ENCODE results near the gene AGAP1.
"Not testable (repeated sequence)": the region's sequence is repeated elsewhere in the genome, so short reads cannot be mapped to it uniquely, and the experiment has no call there.

Gene AGAP1

DNA sequence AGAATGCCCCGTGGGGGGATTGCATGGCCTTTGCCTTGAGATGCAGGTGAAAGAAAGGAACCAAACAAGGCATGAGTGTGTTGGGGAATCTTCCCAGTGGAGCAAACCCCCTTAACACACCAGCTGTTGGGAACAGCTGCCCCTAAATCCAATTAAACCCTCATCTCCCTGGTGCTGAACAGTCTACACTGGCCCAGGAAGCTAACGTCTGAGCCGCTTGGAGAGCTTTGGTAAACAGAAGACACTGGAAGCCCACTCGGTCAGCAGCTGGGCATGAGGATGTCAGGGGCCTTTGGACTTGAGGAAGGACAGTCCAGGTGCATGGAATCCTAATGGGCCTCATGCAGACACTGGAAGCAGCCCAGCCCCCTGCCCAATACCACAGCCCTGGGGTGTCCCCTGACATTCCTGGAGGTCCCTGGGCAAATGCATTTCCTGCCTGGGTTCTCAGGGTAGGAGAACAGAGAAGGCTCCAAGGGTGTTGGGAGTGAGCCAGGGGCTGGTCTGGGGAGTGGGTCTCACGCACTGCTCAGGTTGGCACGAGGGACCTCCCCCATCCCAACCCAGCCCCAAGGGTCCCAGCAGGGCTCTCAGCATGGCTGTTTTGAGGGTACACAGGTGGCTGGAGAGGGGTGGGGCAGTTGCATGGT is 636.6 kb downstream of the AGAP1 start:
- peaks cover 29% of the 10 kb centered on the region for H3K4me1 ChIP-seq (ENCODE audit: control insufficient read depth, insufficient read depth, low read length)
- H3K9me3 ChIP-seq (ENCODE audit: control insufficient read depth, insufficient read depth, low read depth, low read length): no peaks in the 10 kb centered on the region
- no peak overlapping the region for H3K27ac ChIP-seq (ENCODE audit: low read depth, low read length)
- no peaks in the 10 kb centered on the region for H3K27me3 ChIP-seq (ENCODE audit: control insufficient read depth, insufficient read depth, low read length)
- no peaks in the 10 kb centered on the region for H3K36me3 ChIP-seq (ENCODE audit: control insufficient read depth, insufficient read depth, low read length)
- no peak overlapping the region for H3K9ac ChIP-seq (ENCODE audit: low read length)
- H3K4me3 ChIP-seq (ENCODE audit: low read depth, low read length): no peak overlapping the region

DNA sequence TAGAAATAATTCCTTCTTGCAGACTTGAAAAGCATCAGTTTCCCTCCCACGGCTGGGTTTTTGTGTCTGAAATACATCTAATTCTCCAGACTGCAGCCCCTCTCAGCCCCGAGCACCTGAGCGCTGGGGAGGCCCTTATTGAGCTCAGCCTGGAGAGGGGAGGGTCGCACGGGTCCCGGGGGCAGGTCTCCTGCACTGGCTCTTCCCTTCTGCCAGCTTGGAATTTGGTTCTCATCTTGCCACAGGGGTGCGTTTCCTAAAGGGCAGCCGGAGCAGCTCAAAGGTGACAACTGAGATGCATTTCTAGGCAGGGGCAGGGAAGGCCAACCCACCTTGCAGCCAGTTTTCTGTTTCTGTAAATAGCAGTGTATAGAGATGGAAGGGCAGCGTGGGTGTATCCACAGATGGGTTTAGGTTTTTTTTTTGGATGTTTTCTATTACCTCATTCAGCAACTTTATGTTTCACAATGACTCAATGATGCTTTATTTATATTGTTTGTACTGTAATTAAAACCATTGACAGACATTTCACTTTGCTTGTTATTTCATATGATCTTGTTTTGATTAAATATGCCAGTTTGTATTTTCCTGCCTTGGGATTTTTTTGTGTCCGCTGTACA is 637.3 kb downstream of the AGAP1 start:
- peaks cover 29% of the 10 kb centered on the region for H3K4me1 ChIP-seq (ENCODE audit: control insufficient read depth, insufficient read depth, low read length)
- no peaks in the 10 kb centered on the region for H3K27me3 ChIP-seq (ENCODE audit: control insufficient read depth, insufficient read depth, low read length)
- H3K9me3 ChIP-seq (ENCODE audit: control insufficient read depth, insufficient read depth, low read depth, low read length): no peaks in the 10 kb centered on the region
- no peak overlapping the region for H3K9ac ChIP-seq (ENCODE audit: low read length)
- H3K36me3 ChIP-seq (ENCODE audit: control insufficient read depth, insufficient read depth, low read length): no peaks in the 10 kb centered on the region
- H3K27ac ChIP-seq (ENCODE audit: low read depth, low read length): no peak overlapping the region
- H3K4me3 ChIP-seq (ENCODE audit: low read depth, low read length): no peak overlapping the region

DNA sequence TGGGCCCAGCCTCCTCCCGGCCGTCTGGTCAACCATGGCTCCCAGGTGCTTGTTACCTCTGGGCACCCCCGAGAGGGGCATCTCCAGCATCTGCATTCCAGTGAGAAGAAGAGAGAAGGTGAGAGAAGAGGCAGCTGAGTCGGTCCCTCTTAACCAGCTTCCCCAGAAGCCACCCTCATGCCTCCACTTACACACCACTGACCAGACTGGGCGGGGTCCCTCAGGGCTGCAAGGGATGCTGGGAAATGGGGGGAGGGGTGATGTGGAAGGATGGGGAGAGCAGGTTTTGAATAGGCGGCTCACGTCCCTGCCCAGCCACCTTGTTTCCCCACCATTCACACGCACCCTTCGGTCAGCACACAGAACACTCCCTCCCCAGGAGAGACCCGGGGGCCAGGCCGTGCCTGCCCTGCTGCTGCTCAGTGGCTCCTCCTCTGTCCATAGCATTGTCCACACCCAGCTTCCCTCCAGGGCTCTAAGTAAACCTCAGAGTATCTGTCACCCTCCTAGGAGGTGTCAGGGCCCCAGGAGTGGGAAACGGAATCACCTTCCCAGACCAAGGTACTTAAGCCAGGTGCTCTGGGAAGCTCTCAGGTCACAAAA is 639.7 kb downstream of the AGAP1 start:
- Histone ChIP-seq H3K4me1 (ENCODE audit: control insufficient read depth, insufficient read depth, low read length) (peaks cover 13% of the 10 kb centered on the region), H3K9me3 (ENCODE audit: control insufficient read depth, insufficient read depth, low read depth, low read length) (no peaks in the 10 kb centered on the region), H3K9ac (ENCODE audit: low read length) (no peak overlapping the region), H3K4me3 (ENCODE audit: low read depth, low read length) (no peak overlapping the region), H3K36me3 (ENCODE audit: control insufficient read depth, insufficient read depth, low read length) (no peaks in the 10 kb centered on the region), H3K27ac (ENCODE audit: low read depth, low read length) (no peak overlapping the region), H3K27me3 (ENCODE audit: control insufficient read depth, insufficient read depth, low read length) (no peaks in the 10 kb centered on the region)

DNA sequence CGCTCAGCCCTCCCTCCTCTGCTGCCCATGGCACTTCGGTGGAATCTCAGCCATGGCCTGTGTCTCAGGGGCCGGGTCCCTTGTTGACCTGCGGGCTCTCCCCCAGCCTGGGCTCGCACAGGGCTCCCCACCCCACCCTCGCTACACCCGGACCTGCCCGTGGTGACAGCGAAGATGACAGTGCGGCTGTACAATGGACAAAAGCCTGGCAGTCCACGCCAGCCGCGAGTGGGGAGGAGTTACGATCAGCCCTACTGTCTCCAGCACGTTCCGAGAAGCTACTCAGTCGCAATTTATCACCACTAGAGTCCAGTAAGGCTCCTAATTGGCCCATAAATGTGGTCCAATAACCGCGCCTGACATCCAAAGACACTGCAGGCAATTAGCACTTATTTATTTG is 642.7 kb downstream of the AGAP1 start:
- Histone ChIP-seq H3K27me3 (ENCODE audit: control insufficient read depth, insufficient read depth, low read length) (no peaks in the 10 kb centered on the region), H3K36me3 (ENCODE audit: control insufficient read depth, insufficient read depth, low read length) (no peaks in the 10 kb centered on the region), H3K27ac (ENCODE audit: low read depth, low read length) (no peak overlapping the region), H3K9ac (ENCODE audit: low read length) (no peak overlapping the region), H3K4me3 (ENCODE audit: low read depth, low read length) (no peak overlapping the region), H3K9me3 (ENCODE audit: control insufficient read depth, insufficient read depth, low read depth, low read length) (no peaks in the 10 kb centered on the region), H3K4me1 (ENCODE audit: control insufficient read depth, insufficient read depth, low read length) (peaks cover 4% of the 10 kb centered on the region; the same call in 1 of the 2 replicates)

DNA sequence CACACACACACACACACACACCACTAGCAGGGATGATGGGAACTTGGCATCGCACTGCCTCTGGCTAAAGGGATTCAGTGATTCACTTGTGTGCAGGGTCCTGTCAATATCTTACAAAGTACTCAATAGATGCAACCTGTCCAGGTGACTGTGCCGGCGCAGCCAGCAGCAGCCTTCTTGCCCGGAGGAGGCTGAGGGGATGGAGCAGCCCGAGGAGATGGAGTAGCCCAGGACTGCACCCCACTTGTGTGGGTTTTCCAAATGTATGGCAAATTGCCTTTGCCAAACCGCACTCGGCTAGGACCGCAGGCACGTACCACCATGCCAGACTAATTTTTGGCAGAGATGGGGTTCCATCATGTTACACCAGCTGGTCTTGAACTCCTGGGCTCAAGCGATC is 643.2 kb downstream of the AGAP1 start:
- Histone ChIP-seq H3K27ac (ENCODE audit: low read depth, low read length) (no peak overlapping the region), H3K9me3 (ENCODE audit: control insufficient read depth, insufficient read depth, low read depth, low read length) (no peaks in the 10 kb centered on the region), H3K9ac (ENCODE audit: low read length) (no peak overlapping the region), H3K36me3 (ENCODE audit: control insufficient read depth, insufficient read depth, low read length) (no peaks in the 10 kb centered on the region), H3K4me3 (ENCODE audit: low read depth, low read length) (no peak overlapping the region), H3K27me3 (ENCODE audit: control insufficient read depth, insufficient read depth, low read length) (no peaks in the 10 kb centered on the region), H3K4me1 (ENCODE audit: control insufficient read depth, insufficient read depth, low read length) (peaks cover 4% of the 10 kb centered on the region; the same call in 1 of the 2 replicates)

DNA sequence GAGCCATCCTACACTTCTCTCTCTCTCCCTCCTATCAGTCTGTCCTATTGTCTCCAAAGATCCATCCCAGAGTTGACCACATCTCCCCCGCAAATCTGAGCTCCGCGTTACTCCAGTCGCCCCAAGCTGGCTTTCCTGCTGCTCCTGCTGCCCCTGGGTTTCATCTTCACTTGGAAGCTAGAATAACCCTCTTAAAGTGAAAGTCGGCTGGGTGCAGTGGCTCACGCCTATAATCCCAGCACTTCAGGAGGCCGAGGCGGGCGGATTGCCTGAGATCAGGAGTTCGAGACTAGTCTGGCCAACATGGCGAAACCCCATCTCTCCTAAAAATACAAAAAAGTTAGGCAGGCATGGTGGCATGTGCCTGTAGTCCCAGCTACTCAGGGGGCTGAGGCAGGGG is 647.8 kb downstream of the AGAP1 start:
- not testable (repeated sequence) for H3K4me1 ChIP-seq (ENCODE audit: control insufficient read depth, insufficient read depth, low read length); H3K4me3 ChIP-seq (ENCODE audit: low read depth, low read length); H3K9me3 ChIP-seq (ENCODE audit: control insufficient read depth, insufficient read depth, low read depth, low read length); H3K9ac ChIP-seq (ENCODE audit: low read length); H3K36me3 ChIP-seq (ENCODE audit: control insufficient read depth, insufficient read depth, low read length); H3K27ac ChIP-seq (ENCODE audit: low read depth, low read length)
- peaks cover 12% of the 10 kb centered on the region for H3K27me3 ChIP-seq (ENCODE audit: control insufficient read depth, insufficient read depth, low read length)

DNA sequence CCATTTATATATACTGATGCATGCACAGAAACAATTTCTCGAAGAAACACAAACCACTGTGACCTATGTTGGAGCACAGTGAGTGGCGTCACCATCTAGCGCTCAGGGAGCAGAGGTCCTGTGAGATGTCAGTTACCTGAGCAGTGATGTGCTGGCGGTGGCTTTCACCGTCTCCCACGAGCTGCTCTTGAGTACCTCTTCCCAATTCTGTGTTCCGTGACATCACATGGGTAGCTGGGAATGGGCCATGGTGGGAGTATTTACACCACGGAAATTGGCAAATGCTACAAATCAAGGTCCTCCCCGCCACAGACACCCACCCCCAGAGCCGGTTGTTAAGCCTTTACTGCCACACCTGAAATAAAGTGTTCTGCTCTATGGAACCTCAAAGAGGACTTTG is 650.0 kb downstream of the AGAP1 start:
- H3K9ac ChIP-seq (ENCODE audit: low read length): no peak overlapping the region
- no peaks in the 10 kb centered on the region for H3K36me3 ChIP-seq (ENCODE audit: control insufficient read depth, insufficient read depth, low read length)
- H3K27me3 ChIP-seq (ENCODE audit: control insufficient read depth, insufficient read depth, low read length): peaks cover 12% of the 10 kb centered on the region
- peaks cover 8% of the 10 kb centered on the region for H3K4me1 ChIP-seq (ENCODE audit: control insufficient read depth, insufficient read depth, low read length)
- H3K9me3 ChIP-seq (ENCODE audit: control insufficient read depth, insufficient read depth, low read depth, low read length): no peaks in the 10 kb centered on the region
- H3K27ac ChIP-seq (ENCODE audit: low read depth, low read length): no peak overlapping the region
- no peak overlapping the region for H3K4me3 ChIP-seq (ENCODE audit: low read depth, low read length)

DNA sequence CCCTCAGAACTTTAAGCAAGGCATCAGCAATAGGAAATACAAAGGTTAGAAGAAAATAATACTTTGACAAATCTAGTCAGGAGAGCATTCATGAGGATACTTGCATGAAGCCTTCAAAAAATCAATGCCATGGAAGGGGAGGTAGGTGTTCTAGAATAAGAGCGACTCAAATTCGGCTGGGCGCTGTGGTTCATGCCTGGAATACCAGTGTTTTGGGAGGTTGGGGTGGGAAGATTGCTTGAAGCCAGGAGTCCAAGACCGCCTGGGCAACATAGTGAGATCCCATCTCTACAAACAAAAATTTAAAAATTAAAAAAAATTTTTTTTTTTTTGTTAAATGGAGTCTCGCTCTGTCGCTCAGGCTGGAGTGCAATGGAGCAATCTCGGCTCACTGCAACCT is 652.6 kb downstream of the AGAP1 start:
- Histone ChIP-seq H3K4me1 (ENCODE audit: control insufficient read depth, insufficient read depth, low read length) (peaks cover 8% of the 10 kb centered on the region), H3K27ac (ENCODE audit: low read depth, low read length) (no peak overlapping the region), H3K9me3 (ENCODE audit: control insufficient read depth, insufficient read depth, low read depth, low read length) (0 out of 2 replicates have a peak, but pooled peaks cover 5% of the 10 kb centered on the region), H3K4me3 (ENCODE audit: low read depth, low read length) (no peak overlapping the region), H3K9ac (ENCODE audit: low read length) (no peak overlapping the region), H3K36me3 (ENCODE audit: control insufficient read depth, insufficient read depth, low read length) (no peaks in the 10 kb centered on the region), H3K27me3 (ENCODE audit: control insufficient read depth, insufficient read depth, low read length) (peaks cover 12% of the 10 kb centered on the region)

DNA sequence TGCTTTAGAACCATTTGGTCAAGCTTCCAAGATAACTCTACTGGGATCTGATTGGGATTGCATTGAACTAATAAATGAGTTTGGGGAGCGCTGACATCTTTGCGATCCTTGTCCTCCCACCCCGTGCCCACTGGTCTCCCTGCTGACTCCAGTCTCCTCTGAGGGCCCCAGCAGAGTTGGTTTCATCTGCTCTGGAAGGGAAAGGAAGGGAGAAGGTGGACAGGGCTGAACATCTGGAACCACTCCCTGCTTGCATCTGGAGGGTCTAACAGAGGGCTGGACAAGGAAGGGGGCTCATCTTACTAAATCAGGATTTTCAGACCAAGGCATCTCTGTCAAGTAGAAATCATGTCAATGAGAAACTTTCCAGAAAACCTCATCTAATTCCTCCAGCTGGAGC is 661.6 kb downstream of the AGAP1 start:
- Histone ChIP-seq H3K4me1 (ENCODE audit: control insufficient read depth, insufficient read depth, low read length) (peaks cover 18% of the 10 kb centered on the region), H3K36me3 (ENCODE audit: control insufficient read depth, insufficient read depth, low read length) (no peaks in the 10 kb centered on the region), H3K9ac (ENCODE audit: low read length) (no peak overlapping the region), H3K27ac (ENCODE audit: low read depth, low read length) (no peak overlapping the region), H3K27me3 (ENCODE audit: control insufficient read depth, insufficient read depth, low read length) (peaks cover 51% of the 10 kb centered on the region), H3K4me3 (ENCODE audit: low read depth, low read length) (no peak overlapping the region), H3K9me3 (ENCODE audit: control insufficient read depth, insufficient read depth, low read depth, low read length) (peaks cover 9% of the 10 kb centered on the region)

DNA sequence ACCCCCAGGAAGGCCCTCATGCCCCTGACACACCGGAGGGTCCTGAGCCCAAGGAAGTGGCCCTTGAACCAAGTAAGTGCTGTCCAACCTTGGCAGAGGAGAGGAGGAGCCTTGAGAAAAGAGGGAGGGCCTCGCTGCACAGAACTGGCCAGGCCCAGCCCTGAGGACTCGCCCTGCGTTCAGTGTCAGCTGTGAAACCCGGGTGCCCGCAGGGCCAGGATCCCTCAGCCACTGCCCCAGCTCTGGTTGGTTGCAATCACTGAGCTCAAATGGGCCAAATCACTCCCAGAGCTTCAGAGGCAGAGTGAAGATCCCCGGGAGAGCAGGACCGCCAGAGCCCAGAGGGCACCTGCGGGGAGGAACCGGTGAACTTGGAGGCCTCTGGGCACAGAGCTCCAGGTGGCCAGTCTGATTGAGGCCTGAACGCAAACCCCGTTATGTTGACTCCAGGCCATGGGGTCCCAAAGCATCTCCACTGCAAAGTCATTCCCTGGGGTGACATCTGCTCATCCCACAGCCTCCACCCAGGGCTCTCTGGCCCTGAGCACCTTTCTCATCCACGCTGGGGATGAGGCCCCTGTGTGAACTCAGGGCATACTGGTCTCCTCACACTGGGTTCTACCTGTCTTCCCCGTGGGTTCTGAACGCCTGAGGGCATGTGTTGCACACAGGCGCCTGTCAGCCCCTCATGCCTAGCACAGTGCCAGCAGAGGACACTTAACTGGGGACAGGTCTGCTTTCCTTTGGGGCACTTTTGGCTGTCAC is 662.4 kb downstream of the AGAP1 start:
- H3K9ac ChIP-seq (ENCODE audit: low read length): no peak overlapping the region
- H3K4me3 ChIP-seq (ENCODE audit: low read depth, low read length): no peak overlapping the region
- H3K27ac ChIP-seq (ENCODE audit: low read depth, low read length): no peak overlapping the region
- no peaks in the 10 kb centered on the region for H3K36me3 ChIP-seq (ENCODE audit: control insufficient read depth, insufficient read depth, low read length)
- H3K27me3 ChIP-seq (ENCODE audit: control insufficient read depth, insufficient read depth, low read length): peaks cover 60% of the 10 kb centered on the region
- H3K9me3 ChIP-seq (ENCODE audit: control insufficient read depth, insufficient read depth, low read depth, low read length): peaks cover 6% of the 10 kb centered on the region
- peaks cover 27% of the 10 kb centered on the region for H3K4me1 ChIP-seq (ENCODE audit: control insufficient read depth, insufficient read depth, low read length)

DNA sequence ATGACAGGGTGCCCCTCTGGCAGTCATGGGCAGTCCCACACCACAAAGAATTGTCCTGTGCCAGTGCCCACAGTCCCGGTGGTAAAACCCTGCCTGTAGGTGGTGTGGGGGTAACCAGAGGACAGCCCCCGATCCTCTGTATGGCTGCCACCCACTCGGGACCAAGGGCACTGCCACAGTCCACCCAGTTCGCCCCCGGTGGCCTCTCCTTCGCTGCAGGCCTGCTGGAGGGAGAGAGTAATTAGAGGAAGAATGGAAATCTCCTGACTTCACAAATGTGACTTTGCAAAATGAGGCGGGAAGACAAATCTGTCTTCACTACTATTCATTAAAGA is 663.0 kb downstream of the AGAP1 start:
- Histone ChIP-seq H3K4me3 (ENCODE audit: low read depth, low read length) (no peak overlapping the region), H3K27ac (ENCODE audit: low read depth, low read length) (no peak overlapping the region), H3K27me3 (ENCODE audit: control insufficient read depth, insufficient read depth, low read length) (peaks cover 65% of the 10 kb centered on the region), H3K9ac (ENCODE audit: low read length) (no peak overlapping the region), H3K36me3 (ENCODE audit: control insufficient read depth, insufficient read depth, low read length) (no peaks in the 10 kb centered on the region), H3K4me1 (ENCODE audit: control insufficient read depth, insufficient read depth, low read length) (peaks cover 33% of the 10 kb centered on the region), H3K9me3 (ENCODE audit: control insufficient read depth, insufficient read depth, low read depth, low read length) (peaks cover 6% of the 10 kb centered on the region)

Measured in HUES6 (cell line).